GM23248 (cell line): Measurements from ENCODE around the gene TRAF3.

Experiments used
- EZH2 ChIP-seq: fragments of 200-600 bp; sonication (generic); IDR thresholded peaks from 2 replicates; pipeline ENCODE4 v1.6.1; 2018; ENCODE audit warnings: antibody characterized with exemption, mild to moderate bottlenecking; ENCODE audit not compliant: insufficient read depth, poor library complexity, severe bottlenecking
- EZH2phosphoT487 ChIP-seq: fragments of 200-600 bp; sonication (generic); IDR thresholded peaks from 2 replicates; pipeline ENCODE4 v1.6.1; 2018; ENCODE audit warnings: antibody characterized with exemption, moderate library complexity, mild to moderate bottlenecking, low read depth; ENCODE audit not compliant: insufficient read depth

- TF ChIP-seq EZH2 (no peak), EZH2phosphoT487 (no peak)
Measured at GRCh38 chr14:102752239-102752847, 24.9 kb upstream of the TRAF3 start.
